ENCODE results near the gene CRADD.

Gene CRADD

GRCh38 chr12:93803424-93803807 is 126.2 kb downstream of the CRADD start:
- no peak for DNase-seq (ENCODE audit: low spot score)
- H3K27ac Mint-ChIP-seq, result no peak overlapping the region
- H3K27me3 Mint-ChIP-seq (ENCODE audit: low read depth), result no peaks in the 10 kb centered on the region
- H3K4me3 Mint-ChIP-seq, result no peak overlapping the region
- H3K9me3 Mint-ChIP-seq, result no peaks in the 10 kb centered on the region
- H3K4me1 Mint-ChIP-seq (ENCODE audit: low read depth), result peaks cover 21% of the 10 kb centered on the region
- H3K36me3 Mint-ChIP-seq (ENCODE audit: low read depth), result peaks cover 3% of the 10 kb centered on the region

- no peaks in the 10 kb centered on the region for H3K27me3 Mint-ChIP-seq (ENCODE audit: low read depth)
- peaks cover 15% of the 10 kb centered on the region for H3K4me1 Mint-ChIP-seq (ENCODE audit: low read depth)
- H3K36me3 Mint-ChIP-seq (ENCODE audit: low read depth), result peaks cover 3% of the 10 kb centered on the region
- no peak overlapping the region for H3K27ac Mint-ChIP-seq
- DNase-seq (ENCODE audit: low spot score), result no peak
- H3K9me3 Mint-ChIP-seq, result no peaks in the 10 kb centered on the region
- H3K4me3 Mint-ChIP-seq, result no peak overlapping the region
Observed at GRCh38 chr12:93804392-93805179, 127.4 kb downstream of the CRADD start.

- peaks cover 3% of the 10 kb centered on the region for H3K36me3 Mint-ChIP-seq (ENCODE audit: low read depth)
- H3K4me1 Mint-ChIP-seq (ENCODE audit: low read depth), result peaks cover 15% of the 10 kb centered on the region
- H3K4me3 Mint-ChIP-seq, result no peak overlapping the region
- H3K27me3 Mint-ChIP-seq (ENCODE audit: low read depth), result no peaks in the 10 kb centered on the region
- no peak overlapping the region for H3K27ac Mint-ChIP-seq
- no peaks in the 10 kb centered on the region for H3K9me3 Mint-ChIP-seq
- DNase-seq (ENCODE audit: low spot score), result no peak
Observed at GRCh38 chr12:93805736-93806141, 128.6 kb downstream of the CRADD start.

GRCh38 chr12:93807354-93807753 is 130.2 kb downstream of the CRADD start:
- Mint-ChIP-seq H3K36me3 (ENCODE audit: low read depth) (peaks cover 3% of the 10 kb centered on the region), H3K27ac (no peak overlapping the region), H3K27me3 (ENCODE audit: low read depth) (no peaks in the 10 kb centered on the region), H3K4me3 (no peak overlapping the region), H3K9me3 (no peaks in the 10 kb centered on the region), H3K4me1 (ENCODE audit: low read depth) (peaks cover 17% of the 10 kb centered on the region)
- DNase-seq (ENCODE audit: low spot score), result no peak

- H3K4me1 Mint-ChIP-seq (ENCODE audit: low read depth), result peaks cover 14% of the 10 kb centered on the region
- peaks cover 3% of the 10 kb centered on the region for H3K36me3 Mint-ChIP-seq (ENCODE audit: low read depth)
- no peaks in the 10 kb centered on the region for H3K9me3 Mint-ChIP-seq
- H3K27ac Mint-ChIP-seq, result no peak overlapping the region
- no peaks in the 10 kb centered on the region for H3K27me3 Mint-ChIP-seq (ENCODE audit: low read depth)
- no peak overlapping the region for H3K4me3 Mint-ChIP-seq
- DNase-seq (ENCODE audit: low spot score), result no peak
Observed at GRCh38 chr12:93808169-93808899, 131.2 kb downstream of the CRADD start.

GRCh38 chr12:93812626-93813025 is 135.5 kb downstream of the CRADD start:
- Mint-ChIP-seq H3K36me3 (ENCODE audit: low read depth) (no peaks in the 10 kb centered on the region), H3K27ac (no peak overlapping the region), H3K4me3 (no peak overlapping the region), H3K9me3 (no peaks in the 10 kb centered on the region), H3K4me1 (ENCODE audit: low read depth) (peaks cover 4% of the 10 kb centered on the region), H3K27me3 (ENCODE audit: low read depth) (no peaks in the 10 kb centered on the region)
- DNase-seq (ENCODE audit: low spot score), result no peak

- no peak overlapping the region for H3K27ac Mint-ChIP-seq
- H3K4me1 Mint-ChIP-seq (ENCODE audit: low read depth), result peaks cover 4% of the 10 kb centered on the region
- H3K4me3 Mint-ChIP-seq, result no peak overlapping the region
- H3K9me3 Mint-ChIP-seq, result no peaks in the 10 kb centered on the region
- H3K27me3 Mint-ChIP-seq (ENCODE audit: low read depth), result no peaks in the 10 kb centered on the region
- no peaks in the 10 kb centered on the region for H3K36me3 Mint-ChIP-seq (ENCODE audit: low read depth)
- DNase-seq (ENCODE audit: low spot score), result no peak
Observed at GRCh38 chr12:93813186-93813585, 136.0 kb downstream of the CRADD start.

GRCh38 chr12:93813972-93814821 is 137.0 kb downstream of the CRADD start:
- Mint-ChIP-seq H3K27ac (no peak overlapping the region), H3K9me3 (no peaks in the 10 kb centered on the region), H3K4me3 (no peak overlapping the region), H3K4me1 (ENCODE audit: low read depth) (peaks cover 8% of the 10 kb centered on the region), H3K36me3 (ENCODE audit: low read depth) (no peaks in the 10 kb centered on the region), H3K27me3 (ENCODE audit: low read depth) (no peaks in the 10 kb centered on the region)
- DNase-seq (ENCODE audit: low spot score), result no peak

- Mint-ChIP-seq H3K4me1 (ENCODE audit: low read depth) (peaks cover 7% of the 10 kb centered on the region), H3K4me3 (no peak overlapping the region), H3K27me3 (ENCODE audit: low read depth) (no peaks in the 10 kb centered on the region), H3K36me3 (ENCODE audit: low read depth) (peaks cover 2% of the 10 kb centered on the region), H3K9me3 (no peaks in the 10 kb centered on the region), H3K27ac (no peak overlapping the region)
- no peak for DNase-seq (ENCODE audit: low spot score)
Observed at GRCh38 chr12:93818488-93819049, 141.4 kb downstream of the CRADD start.

GRCh38 chr12:93819050-93819491 is 141.9 kb downstream of the CRADD start:
- Mint-ChIP-seq H3K36me3 (ENCODE audit: low read depth) (peaks cover 2% of the 10 kb centered on the region), H3K4me3 (no peak overlapping the region), H3K9me3 (no peaks in the 10 kb centered on the region), H3K27ac (no peak overlapping the region), H3K4me1 (ENCODE audit: low read depth) (peaks cover 7% of the 10 kb centered on the region), H3K27me3 (ENCODE audit: low read depth) (no peaks in the 10 kb centered on the region)
- no peak for DNase-seq (ENCODE audit: low spot score)

- peaks cover 2% of the 10 kb centered on the region for H3K36me3 Mint-ChIP-seq (ENCODE audit: low read depth)
- DNase-seq (ENCODE audit: low spot score), result no peak
Observed at GRCh38 chr12:93823616-93824391, 146.6 kb downstream of the CRADD start.

GRCh38 chr12:93824514-93825500 is 147.6 kb downstream of the CRADD start:
- Mint-ChIP-seq H3K4me1 (ENCODE audit: low read depth) (no peaks in the 10 kb centered on the region), H3K27me3 (ENCODE audit: low read depth) (peaks cover 3% of the 10 kb centered on the region), H3K36me3 (ENCODE audit: low read depth) (peaks cover 2% of the 10 kb centered on the region), H3K27ac (no peak overlapping the region), H3K9me3 (no peaks in the 10 kb centered on the region), H3K4me3 (no peak overlapping the region)
- no peak for DNase-seq (ENCODE audit: low spot score)

More at GRCh38 chr12:93823616-93824391, 146.6 kb downstream of the CRADD start:
- Mint-ChIP-seq H3K27me3 (ENCODE audit: low read depth) (peaks cover 3% of the 10 kb centered on the region), H3K4me1 (ENCODE audit: low read depth) (no peaks in the 10 kb centered on the region), H3K4me3 (no peak overlapping the region), H3K9me3 (no peaks in the 10 kb centered on the region), H3K27ac (no peak overlapping the region)

Data from T-helper 2 cell treated with Interferon-gamma antibody and Interleukin-4, amounts not matched to agents 5 μg/mL and 100 μg/mL, for 36 hours (primary cell).